ENCODE measurements around the gene MFAP1. TPM values are rescaled to one million over a fixed set of nuclear protein-coding genes. Genes with fewer than 3 reads are reported as not detected.

Gene MFAP1
- total and polyA plus RNA-seq, 4 donors = 12.5 to 21.8 (median 16.7) TPM

GRCh38 chr15:43796566-43796965, 27.9 kb downstream of the MFAP1 start:
- no peaks in the 10 kb centered on the region for H3K9me3 ChIP-seq (ENCODE audit: control insufficient read depth in 4 of 4, insufficient read depth in 3 of 4, low read length in 3 of 4)
- no peaks in the 10 kb centered on the region for H3K27me3 ChIP-seq (ENCODE audit: control insufficient read depth in 3 of 3, insufficient read depth in 3 of 3, low read length in 2 of 3)
- ATAC-seq (ENCODE audit: insufficient read depth, low FRiP score) (no peak), DNase-seq (no peak)
- no peak overlapping the region for H3K27ac ChIP-seq (ENCODE audit: low read depth in 1 of 2, low read length in 1 of 2)
- TF ChIP-seq CTCF (IDR thresholded peaks at IDR 0.05; ENCODE audit: control extremely low read depth, extremely low read depth) = no peak
- no peak overlapping the region for H3K9ac ChIP-seq (ENCODE audit: insufficient read depth in 1 of 2, low read length in 2 of 2)
- H3K4me3 ChIP-seq = no peak overlapping the region
- H3K36me3 ChIP-seq (ENCODE audit: control insufficient read depth in 4 of 4, insufficient read depth in 4 of 4, low read length in 4 of 4) = peaks cover 0 to 49% (median 32%) of the 10 kb centered on the region in 4 donors
- 93 to 94% methylated on average over 3 of the region's 3 CpGs for WGBS, 2 donors
- H3K4me1 ChIP-seq (ENCODE audit: control insufficient read depth in 5 of 5, insufficient read depth in 5 of 5, low read length in 5 of 5) = peaks cover 5 to 35% (median 24%) of the 10 kb centered on the region in 5 donors

GRCh38 chr15:43795997-43796396, 28.5 kb downstream of the MFAP1 start:
- Histone ChIP-seq H3K9ac (ENCODE audit: insufficient read depth in 1 of 2, low read length in 2 of 2) (no peak overlapping the region), H3K36me3 (ENCODE audit: control insufficient read depth in 4 of 4, insufficient read depth in 4 of 4, low read length in 4 of 4) (peaks cover 0 to 49% (median 29%) of the 10 kb centered on the region in 4 donors), H3K4me3 (no peak overlapping the region), H3K27me3 (ENCODE audit: control insufficient read depth in 3 of 3, insufficient read depth in 3 of 3, low read length in 2 of 3) (no peaks in the 10 kb centered on the region), H3K9me3 (ENCODE audit: control insufficient read depth in 4 of 4, insufficient read depth in 3 of 4, low read length in 3 of 4) (no peaks in the 10 kb centered on the region), H3K27ac (ENCODE audit: low read depth in 1 of 2, low read length in 1 of 2) (no peak overlapping the region), H3K4me1 (ENCODE audit: control insufficient read depth in 5 of 5, insufficient read depth in 5 of 5, low read length in 5 of 5) (peaks cover 3 to 35% (median 19%) of the 10 kb centered on the region in 5 donors)
- no peak for ATAC-seq (ENCODE audit: insufficient read depth, low FRiP score)
- no peak for TF ChIP-seq CTCF (IDR thresholded peaks at IDR 0.05; ENCODE audit: control extremely low read depth, extremely low read depth)
- no peak for DNase-seq

GRCh38 chr15:43795197-43795596, 29.3 kb downstream of the MFAP1 start:
- no peak for ATAC-seq (ENCODE audit: insufficient read depth, low FRiP score)
- no peak for TF ChIP-seq CTCF (IDR thresholded peaks at IDR 0.05; ENCODE audit: control extremely low read depth, extremely low read depth)
- Histone ChIP-seq H3K9me3 (ENCODE audit: control insufficient read depth in 4 of 4, insufficient read depth in 3 of 4, low read length in 3 of 4) (no peaks in the 10 kb centered on the region), H3K4me1 (ENCODE audit: control insufficient read depth in 5 of 5, insufficient read depth in 5 of 5, low read length in 5 of 5) (peaks cover 3 to 34% (median 19%) of the 10 kb centered on the region in 5 donors), H3K27ac (ENCODE audit: low read depth in 1 of 2, low read length in 1 of 2) (peak overlapping the region; percentile 25 to 34), H3K36me3 (ENCODE audit: control insufficient read depth in 4 of 4, insufficient read depth in 4 of 4, low read length in 4 of 4) (peaks cover 0 to 45% (median 29%) of the 10 kb centered on the region in 4 donors), H3K4me3 (no peak overlapping the region), H3K27me3 (ENCODE audit: control insufficient read depth in 3 of 3, insufficient read depth in 3 of 3, low read length in 2 of 3) (no peaks in the 10 kb centered on the region), H3K9ac (ENCODE audit: insufficient read depth in 1 of 2, low read length in 2 of 2) (no peak overlapping the region)
- WGBS, 2 donors = 91 to 93% methylated on average over 2 of the region's 2 CpGs
- DNase-seq = no peak
